ENCODE data around the gene ZNF276.
"Not testable (repeated sequence)": the region's sequence is repeated elsewhere in the genome, so short reads cannot be mapped to it uniquely, and the experiment has no call there.

The ZNF276 gene

DNA sequence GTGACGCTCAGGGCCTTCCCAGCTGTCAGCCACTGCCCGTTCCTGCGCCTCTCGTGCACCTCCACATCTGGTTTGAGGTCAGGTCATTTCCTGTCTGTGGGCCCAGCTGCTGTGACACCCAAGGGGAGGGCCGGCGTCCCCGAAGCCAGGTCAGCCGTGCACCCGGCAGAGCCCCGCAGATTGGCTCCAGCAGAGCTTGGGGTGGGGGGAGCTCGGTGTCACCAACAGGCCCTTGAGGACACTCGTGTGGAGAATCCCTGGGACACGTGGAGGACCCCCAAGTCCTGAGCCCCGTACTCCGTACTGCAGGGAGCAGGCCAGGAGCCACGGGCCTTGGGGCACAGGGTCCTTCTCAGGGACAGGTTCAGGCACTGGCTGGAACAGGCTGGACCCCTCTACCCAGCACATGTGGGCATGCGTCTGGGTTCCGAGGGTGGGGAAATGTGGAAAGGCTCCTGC lies 24.6 kb upstream of the ZNF276 start:
- no peak for DNase-seq

DNA sequence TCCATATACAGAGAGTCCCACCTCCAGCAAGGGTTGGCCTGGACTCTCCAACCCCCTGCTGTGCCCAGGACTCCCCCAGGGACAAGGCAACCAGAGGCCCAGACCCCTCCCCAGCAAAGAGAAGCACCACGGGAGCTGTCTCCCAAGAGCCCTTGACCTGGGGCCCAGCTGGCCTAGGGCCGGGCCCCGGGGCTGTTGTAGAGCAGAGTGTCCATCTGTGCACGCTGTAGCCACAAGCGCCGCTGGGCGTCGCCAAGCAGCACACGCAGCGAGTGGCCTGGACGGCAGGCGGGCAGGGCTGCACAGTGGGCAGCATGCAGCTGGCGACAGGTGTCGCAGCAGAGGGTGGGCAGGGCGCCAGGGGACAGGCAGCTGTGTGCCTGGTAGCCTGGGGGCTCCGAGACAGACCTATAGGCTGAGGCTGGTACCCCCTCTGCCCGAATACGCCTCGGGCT lies 24.1 kb upstream of the ZNF276 start:
- no peak for DNase-seq

DNA sequence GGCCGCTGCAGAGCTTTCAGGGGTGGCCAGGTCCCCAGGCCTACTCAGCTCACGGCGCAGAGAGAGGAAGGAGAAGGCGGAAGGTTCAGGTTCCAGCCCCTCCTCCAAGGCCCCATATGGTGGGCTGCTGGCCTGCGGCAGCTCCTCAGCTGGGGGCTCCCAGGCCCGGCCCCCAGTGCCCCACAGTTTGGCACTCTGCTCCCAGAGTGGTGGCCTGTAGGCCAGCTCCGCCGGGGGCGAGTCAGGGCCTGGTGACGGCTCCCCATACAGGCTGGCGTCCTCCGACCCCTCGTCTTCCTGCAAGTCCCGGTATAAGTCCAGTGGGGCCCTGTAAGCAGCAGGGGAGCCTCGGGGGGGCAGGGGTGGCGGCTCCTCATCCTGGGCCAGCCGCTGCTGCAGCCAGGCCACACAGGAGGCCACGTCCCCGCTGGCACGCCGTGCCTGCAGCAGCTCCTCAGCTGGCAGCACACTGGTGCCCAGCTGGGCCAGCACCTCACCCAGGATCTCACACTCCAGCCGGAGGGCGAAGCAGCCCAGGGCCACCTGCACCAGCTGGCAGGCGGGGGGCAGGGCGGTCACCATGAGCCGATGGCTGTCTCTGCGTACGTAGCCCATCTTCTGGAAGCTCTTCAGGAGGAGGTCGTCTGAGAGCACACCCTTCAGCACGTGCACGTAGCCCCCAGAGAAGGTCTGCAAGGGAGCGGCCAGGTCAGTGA lies 23.6 kb upstream of the ZNF276 start:
- no peak for DNase-seq

DNA sequence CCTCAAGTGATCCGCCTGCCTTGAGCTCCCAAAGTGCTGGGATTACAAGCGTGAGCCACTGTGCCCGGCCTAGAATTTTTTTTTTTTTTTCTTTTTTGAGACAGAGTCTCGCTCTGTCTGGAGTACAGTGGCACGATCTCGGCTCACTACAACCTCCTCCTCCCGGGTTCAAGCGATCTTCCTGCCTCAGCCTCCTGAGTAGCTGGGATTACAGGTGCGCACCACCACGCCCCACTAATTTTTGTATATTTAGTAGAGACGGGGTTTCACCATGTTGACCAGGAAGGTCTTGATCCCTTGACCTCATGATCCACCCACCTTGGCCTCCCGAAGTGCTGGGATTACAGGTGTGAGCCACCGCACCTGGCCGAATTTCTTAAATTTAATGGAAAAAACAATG lies 22.6 kb upstream of the ZNF276 start:
- DNase-seq, result not testable (repeated sequence)

DNA sequence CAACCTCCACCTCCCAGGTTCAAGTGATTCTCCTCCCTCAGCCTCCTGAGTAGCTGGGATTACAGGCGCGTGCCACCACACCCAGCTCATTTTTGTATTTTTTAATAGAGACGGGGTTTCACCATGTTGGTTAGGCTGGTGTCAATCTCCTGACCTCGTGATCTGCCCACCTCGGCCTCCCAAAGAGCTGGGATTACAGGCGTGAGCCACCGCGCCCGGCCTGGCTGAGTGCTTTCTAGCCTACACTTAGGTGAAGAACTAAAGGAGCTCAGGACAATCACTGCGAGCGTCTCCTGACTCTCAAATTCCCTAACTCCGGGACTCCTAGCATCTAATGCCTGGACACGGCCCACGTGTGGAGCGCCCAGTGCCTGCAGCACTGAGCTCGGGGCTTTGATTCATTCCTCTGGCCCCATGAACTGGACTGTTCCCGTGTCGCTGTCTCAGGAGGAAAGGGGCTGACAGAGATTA lies 21.7 kb upstream of the ZNF276 start:
- DNase-seq, result not testable (repeated sequence)

DNA sequence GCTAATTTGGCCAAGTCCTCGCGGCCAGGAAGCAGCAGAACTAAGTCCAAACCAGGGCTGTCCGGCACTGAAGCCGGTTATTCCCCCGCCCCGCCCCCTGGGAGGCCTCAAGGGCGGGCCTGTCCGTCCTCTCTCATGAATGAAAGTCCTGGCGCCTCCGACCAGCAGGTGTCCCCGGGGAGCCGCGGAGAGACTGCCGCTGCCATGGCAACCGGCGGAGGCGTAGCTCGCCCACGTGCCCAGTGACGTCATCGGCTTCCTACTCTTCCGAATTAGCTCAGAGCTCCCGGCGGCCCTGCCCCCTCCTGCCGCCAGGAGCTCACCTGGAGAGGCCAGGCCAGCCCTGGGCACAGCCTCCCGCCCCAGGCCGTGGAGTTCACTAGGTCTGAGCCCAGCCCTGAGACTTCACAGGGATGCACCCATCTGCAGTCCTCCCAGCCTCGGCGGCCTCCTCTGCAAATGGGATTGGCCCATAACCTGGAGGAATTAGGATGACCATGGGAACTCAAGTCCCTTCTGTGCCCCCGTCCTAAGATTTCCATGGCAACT lies 21.2 kb upstream of the ZNF276 start:
- peak; percentile 96 for DNase-seq

DNA sequence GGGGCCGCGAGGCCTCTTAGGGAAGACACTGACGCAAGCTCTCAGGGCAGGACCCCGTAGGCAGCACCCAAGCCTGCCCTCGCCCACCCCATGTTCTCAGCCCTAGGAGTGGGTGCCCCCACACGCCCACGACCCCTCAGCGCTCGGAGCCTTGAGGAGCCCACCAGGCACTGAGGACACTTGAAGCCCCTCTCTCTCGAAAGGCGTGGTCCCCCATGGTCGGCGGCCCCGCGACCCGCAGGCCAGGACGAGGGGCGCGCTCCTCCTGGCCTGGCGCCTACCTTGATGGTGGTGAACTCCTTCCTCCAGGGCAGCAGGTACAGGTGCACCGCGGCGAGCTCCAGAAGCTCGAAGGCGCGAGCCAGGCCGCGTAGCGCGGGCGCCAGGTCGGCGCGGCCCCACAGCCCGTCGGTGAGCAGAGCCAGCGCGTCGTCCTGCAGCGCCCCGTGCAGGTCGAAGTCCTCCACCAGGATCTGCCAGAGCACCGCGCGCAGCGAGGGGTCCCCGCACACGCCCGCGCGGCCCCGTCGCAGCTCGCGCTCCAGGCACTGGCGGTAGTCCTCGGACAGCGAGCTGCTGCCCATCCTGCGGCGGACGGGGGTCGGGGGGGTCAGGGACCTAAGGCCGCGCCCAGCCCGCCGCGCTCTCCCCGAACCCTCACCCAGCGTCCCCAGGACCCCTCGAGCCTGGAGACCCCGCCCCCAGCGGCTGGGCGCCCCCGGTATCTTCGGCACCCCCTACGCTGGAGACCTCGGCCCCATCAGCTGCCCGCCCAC lies 20.5 kb upstream of the ZNF276 start:
- DNase-seq, result peak; percentile 50

DNA sequence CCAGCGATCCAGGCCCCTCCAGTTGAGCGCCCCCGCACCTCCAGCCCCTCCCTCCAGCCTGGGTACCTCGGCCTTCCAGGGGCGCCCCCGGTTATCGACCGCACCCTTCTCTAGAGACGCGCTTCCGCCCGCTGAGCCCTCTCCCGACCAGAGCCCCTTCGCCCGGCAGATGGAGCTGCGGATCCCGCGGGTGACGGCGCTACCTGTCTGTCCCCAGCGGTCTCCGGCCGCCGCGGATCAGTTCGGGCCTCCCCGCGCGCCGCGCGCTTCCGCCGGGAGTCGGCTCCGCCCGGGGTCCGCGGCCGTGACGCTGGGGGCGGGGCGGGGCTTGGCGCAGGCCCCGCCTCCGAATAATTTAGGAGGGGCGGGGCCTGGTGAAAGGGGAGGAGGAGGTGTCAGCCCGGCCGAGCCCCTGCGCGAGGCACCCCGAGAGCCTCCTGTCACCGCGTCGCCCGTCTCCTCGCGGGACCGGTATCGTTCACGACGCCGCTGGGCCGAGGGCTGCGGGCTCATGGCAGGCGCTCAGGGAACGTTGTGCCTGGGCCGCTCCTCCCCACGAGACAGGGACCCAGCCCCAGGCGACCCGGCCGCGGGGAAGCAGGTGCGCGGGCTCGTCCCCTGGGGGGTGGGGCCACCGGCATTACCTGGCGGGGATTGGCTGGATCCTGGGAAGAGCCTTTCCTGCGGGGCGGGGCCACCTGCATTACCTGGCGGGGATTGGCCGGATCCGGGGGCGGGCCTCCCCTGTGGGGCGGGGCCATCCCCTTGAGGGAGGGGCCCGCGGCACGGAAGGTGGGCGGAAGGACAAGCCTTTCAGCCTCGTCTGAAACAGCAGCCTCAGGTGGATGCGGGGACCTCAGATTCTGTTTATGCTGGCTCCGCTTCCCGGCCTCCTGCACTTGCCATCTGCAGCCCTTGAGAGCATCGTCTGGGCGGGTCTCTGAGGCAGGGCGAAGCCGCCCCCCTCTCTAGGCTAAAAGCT lies 19.6 kb upstream of the ZNF276 start, which contains the start of gene SPATA2L:
Gene SPATA2L (minus strand): TSS at position 281 of the 982 bp plus-strand sequence. CDS start 473 bp downstream, outside the sequence.
- DNase-seq, result peak; percentile 97

DNA sequence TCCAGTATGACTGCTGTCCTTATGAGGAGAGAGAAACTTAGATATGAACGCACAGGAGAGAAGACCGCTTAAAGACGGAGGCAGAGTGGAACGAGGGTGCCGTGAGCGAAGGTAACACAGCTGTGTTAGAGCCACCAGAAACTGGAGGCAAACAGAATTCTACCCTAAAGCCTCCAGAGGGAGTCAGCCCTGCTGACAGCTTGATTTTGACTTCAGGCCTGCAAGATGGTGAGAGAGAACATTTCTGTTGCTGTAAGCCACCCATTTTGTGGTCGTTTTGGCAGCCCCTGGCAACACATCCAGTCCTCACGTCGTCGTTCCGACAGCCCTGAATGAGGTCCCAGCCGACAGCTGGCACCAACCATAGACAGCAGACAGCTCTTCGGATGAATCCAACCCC lies 17.1 kb upstream of the ZNF276 start:
- DNase-seq, result no peak

DNA sequence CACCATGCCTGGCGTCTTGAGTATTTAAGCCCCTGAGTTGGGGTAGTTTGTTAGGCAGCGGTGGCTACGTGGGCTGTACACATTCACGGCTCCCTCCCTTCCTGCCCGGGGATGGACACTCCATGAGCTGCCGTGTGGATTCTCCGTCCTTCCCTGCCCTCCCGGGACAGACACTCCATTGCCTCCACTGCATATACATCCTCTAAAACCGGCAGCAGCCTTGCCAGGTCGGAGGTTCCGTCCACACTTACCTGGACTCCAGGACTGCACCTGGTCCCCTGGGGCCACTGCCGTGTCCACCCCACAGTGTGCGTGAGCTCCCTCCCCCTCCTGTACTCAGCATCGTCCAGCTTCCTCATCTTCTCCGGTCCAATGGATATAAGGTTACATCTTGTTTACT lies 16.3 kb upstream of the ZNF276 start:
- no peak for DNase-seq

DNA sequence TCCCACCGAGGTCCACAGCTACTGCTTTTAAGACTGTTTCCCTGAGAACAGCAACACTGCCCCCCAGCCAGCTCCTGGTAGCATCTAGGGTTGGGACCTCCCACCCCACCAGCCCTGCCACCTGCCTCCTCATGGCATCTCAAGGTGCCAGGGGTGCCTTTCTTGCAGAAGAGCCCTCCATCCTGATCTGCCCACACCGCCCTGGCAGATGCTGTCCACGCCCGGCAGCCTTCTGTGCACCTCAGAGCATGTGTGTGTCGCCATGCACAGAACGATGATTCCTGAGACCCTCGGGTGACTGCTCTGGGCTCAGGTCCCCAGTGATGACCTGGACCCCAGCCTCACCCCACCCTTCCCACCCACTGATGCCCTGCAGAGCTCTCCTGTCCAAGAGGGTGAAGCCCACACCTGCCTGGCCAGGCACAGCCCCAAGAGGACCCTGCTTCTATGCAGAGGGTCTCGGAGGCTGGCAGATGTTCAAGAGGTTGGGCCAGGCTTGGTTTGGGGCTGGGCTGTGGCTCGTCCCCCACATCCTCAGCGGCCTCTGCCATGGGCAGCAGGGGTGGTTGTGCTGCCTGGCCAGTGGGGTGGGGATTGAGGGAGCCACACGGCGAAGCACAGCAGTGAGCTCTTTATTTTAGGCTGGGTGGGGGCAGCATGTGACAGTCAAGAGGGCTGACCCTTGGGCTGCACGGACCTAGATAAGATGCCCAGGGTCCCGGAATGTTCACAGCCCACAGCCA lies 14.6 kb upstream of the ZNF276 start:
- DNase-seq, result no peak

DNA sequence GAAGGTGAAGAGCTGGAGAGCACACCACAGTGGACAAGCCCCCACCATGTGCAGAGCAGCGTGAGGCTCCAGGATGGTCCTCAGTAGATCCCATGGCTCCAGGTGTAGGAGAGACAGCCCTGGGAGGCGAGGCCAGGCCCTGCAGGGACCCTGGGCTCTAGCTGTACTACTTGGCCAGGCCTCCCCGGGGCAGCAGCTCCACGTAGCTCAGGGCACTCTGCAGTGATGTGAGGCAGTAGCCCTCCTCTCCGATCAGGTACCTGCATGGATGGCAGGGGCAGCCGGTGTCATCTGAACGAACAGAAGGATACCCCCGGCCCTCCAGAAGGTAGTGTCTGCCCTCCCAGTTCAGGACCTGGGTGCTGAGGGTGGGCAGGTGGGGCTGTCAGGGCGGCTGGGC lies 13.6 kb upstream of the ZNF276 start:
- DNase-seq, result no peak

DNA sequence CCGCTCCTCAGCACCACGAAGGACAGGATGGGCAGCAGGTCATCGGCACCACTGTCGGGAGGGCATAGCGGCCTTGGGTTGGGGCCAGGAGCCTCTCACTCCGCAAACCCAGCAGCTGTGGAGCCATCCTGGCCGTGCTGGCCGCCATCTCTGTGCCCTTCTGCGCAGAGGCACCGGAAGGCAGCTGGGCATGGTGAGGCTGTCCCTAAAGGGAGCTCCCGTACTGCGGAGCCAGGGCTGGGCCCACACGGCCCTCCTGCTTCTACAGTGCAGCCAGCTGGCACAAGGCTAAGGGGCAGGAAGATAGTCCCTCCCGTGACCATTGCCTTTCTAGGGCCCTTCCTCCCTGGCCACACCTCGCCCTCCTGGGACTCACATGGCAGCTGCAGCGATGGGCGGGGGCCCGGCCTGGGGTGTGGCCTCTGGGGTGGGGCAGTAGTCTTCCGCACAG lies 12.8 kb upstream of the ZNF276 start:
- DNase-seq, result no peak

DNA sequence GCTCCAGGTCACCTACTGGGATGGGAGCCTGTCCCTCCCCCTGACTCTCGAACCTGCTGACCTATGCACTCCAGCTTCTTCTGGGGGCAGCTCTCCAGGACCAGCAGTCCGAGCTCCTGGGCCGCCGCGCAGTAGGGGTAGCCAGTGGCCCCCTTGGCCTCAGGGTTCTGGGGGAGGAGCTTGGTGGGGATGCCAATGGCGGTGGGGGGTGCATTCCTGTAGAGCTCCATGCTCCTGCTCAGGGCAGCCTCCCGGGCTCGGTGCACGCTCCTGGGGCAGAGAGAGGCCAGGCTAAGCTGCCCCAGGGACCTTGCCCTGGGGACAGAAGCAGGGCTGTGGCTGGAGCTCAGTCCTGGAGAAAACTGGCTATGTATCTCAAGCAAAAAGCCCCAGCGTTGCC lies 12.2 kb upstream of the ZNF276 start:
- no peak for DNase-seq

DNA sequence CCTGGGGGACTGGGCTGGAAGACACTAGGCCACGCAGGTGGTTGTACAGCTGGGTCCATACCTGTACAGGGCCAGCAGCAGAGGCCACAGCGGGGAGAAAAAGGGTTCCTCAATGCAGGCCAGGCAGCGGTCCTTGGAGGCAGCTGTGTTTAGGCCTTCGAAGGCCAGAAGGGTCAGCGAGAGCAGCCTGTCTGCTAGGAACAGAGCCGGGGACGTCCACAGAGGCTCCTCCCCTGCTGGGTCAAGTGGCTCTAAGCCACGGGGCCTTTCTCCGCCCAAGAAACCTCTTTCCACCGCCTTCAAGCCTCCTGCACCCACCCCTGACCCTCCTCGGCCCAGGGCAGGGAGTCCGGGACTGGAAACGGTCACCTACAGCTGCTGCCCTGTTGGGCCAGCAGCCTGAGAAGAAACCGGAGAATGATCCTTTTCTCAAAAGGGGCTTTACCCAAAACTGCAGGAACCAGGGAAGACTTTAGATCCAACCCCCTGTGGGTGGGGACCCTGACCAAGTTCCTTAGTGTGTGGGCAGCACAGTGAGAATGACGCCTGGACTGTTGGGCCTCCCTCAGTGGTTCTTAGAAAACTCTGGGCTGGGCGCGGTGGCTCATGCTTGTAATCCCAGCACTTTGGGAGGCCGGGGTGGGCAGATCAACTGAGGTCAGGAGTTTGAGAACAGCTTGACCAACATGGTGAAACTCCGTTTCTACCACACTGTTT lies 11.5 kb upstream of the ZNF276 start:
- DNase-seq, result no peak

DNA sequence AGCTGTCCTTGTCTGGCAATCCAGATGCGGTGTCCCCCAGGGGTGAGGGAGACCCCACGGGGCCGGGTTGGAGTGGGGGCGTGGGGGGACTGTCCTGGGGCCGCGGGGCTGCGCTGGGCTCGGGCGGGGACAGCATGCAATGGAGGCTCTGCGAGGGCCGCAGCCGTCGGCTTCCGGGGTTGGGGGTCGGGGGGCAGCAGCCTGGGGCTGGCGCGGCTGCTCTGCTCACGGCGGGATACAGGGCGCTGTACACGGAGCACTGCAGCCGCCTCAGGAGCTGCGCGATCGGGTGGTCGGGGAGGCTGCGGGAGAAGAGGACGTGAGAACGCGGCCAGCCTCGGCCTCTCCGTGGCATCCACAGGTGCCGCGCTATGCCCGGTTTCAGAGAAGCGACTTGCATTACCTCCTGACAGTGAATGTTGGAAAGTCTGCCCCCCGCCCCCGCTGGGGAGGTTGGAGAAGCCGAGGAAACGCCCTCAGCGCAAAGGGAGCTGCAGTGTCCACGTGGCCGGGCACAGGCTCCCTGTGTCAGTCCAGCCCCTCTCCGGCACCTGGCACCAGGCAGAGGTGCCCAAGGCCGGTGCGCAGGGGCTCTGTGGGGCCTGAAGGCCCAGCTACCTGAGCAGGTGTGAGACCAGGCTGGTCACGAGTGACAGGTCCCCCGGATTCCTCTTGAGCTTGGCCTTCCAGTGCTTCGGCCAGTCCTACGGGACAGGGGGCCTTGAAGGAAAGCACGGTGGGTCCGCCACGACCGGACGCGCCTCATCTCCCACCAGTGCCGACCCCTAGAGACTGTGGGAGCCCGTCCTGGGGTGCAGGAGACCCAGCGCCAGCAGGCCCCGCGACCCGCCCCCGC lies 10.4 kb upstream of the ZNF276 start:
- no peak for DNase-seq

DNA sequence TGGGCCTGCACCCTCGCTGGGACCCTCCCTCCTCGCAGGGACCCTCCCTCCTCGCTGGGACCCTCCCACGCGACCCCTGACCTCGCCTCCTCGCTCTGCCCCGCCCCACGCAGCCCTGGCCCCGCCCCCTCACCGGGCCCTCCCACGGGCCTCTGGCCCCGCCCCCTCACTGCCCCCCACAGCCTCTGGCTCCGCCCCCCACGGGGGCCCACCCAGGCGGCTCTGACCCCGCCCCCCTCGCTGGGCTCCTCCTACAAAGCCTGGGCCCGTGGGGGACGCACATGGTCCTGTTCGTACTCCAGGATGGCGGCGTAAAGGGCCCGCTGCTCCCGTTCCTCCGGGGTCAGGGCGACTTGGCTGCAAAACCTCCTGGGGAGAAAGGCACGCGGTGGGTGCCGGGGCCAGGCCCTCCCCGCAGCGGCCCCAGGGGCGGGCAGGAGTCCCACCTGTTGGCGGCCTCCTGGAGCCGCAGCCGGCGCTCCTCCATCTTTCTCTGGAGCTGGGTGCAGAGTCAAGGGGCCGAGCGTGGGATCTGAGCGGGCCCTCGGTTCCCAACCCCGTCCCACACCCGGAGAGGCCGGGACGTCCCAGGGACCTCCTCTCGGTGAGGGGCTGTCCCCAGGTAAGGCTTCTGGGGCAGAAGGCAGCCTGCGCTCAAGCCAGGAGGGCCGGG lies 9.6 kb upstream of the ZNF276 start:
- peak; percentile 58 for DNase-seq

DNA sequence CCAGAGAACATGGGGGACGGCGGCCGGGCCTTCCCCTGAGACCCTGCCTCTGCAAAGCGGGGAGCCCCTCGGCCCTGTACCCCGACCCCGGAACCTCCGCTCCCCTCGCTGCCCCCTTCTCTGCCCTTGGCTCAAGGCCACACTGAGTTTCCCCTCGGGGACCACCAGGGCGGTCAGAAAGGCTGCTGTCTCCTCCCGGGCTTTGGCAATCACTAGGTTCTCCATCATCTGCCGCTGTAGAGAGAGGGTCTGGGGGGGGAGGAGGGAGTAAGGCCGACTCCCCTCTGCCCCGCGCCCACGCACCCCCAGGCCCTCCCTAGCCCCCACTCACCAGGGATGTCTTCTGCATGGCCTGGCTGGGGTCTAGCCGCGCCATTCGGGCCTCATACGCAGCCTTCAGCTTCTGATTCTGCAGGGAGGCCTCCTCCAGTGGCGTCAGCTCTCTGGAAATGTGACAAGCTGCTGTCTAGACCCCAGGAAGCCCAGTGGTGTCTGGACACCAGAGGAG lies 9.0 kb upstream of the ZNF276 start:
- no peak for DNase-seq

DNA sequence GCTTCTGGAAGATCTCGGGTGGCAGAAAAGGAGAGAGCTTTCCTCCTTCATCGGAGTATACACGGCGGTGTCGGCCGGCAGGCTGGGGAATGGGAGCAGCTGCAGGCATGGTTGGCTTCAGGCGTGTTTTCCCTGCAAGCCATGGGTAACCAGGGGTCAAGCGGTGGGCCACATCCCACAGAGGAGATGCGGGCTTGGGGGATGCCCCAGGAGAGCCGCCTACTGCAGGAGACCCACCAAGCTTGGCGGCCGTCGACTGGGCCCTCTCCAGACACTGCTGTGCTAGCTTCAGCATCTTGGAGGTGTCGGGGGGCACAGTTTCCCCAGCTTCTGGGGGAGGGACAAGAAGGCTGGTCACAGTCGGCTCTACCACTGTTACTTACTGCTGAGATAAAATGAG lies 4.8 kb upstream of the ZNF276 start:
- DNase-seq, result no peak

All from T-helper 9 cell (primary cell).